NOMO-1 (cell line): Measurements from ENCODE around the gene ATN1.
A peak's percentile ranks its signal among the peaks of the same experiment; 100 is the strongest.

Experiments
- DNase-seq, 2 experiments: peaks; one replicate each; lab custom pipeline; 2025; ENCODE audit not compliant: unreplicated experiment in 2 of 2; lab: John Stamatoyannopoulos, UW

The ATN1 gene

DNA sequence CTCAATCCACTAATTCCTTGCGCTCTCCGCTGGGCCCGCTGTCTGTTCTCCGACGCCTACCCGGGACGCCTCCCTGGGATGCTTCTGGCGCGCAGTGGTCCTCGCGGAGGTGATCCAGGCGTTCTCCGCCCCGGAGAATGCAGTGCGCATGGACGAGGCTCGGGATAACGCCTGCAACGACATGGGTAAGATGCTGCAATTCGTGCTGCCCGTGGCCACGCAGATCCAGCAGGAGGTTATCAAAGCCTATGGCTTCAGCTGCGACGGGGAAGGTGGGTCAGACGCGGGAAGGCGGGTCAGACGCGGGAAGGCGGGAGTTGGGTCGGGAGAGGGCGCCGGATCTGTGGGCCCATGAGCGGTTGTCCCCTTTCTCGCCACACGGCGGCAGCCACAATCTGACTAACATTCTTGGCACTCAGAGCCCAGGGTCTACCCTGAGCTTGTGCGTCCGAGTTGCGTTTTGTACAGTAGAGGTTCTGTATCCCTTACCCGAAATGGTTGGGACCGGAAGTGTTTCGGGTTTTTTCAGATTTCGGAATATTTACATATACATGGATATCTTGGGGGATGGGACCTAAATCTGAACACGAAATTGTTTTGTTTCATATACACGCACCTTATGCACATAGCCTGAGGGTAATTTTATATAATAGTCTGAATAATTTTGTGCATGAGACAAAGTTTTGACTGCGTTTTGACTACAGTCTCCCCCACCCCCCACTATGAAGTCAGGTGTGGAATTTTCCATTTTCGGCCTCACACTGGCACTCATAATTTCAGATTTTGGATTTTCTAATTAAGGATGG is 16.8 kb downstream of the ATN1 start:
- peak; percentile 81 to 82 for DNase-seq

DNA sequence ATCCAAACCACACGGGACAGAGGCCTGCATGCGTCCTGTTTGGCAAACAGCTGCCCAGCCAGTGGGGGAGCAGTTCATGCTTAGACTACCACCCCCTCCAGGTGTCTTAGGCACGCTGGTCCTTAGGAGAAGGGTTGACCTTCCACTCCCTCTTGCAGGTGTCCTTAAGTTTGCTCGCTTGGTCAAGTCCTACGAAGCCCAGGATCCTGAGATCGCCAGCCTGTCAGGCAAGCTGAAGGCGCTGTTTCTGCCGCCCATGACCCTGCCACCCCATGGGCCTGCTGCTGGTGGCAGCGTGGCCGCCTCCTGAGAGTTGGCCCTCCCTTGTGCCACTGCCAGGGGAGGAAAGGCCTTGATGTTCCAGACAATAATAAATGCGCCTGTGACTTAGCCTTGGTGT is 17.9 kb downstream of the ATN1 start:
- DNase-seq = no peak

DNA sequence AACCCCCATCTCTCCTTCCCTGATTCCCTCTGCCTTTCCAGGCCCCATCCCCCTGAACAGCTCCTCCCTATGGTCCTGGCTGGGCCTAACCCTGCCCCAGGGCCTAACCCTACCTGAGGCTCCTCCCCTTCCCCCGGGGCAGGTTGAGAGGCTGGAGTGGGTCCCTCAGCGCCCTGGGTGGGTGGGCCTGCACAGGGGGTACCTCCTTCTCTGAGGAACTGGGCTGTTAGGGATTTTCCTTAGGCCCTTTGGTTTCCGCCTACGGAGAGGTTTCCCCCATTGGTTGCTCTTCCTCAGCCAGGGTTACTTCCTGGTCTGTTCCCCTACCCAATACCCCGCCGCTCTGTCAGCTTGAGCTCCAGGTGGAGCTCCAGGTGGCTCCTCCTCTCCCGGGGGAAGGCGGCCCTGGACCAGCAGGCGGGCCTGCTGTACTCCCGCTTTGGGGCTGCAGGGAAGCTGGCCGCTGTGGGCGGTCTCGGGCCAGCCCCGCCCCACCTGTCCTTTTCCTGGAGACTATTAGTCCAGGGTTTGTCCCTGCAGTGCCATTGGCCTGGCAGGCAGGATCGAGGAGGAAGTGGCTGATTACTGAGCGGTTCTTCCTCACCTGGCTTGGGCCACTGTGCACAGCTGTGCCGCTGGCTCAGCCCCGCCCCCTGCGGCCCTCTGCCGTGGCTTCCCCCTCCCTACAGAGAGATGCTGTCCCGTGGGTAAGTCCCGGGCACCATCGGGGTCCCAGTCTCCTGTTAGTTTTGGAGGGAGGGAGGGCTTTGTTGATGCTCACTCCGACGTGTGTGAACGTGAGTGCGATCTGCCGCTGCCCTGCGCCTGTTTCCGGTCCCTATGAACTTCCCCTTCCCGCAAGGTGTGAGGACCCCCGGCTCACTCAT is 18.5 kb downstream of the ATN1 start:
- peak; percentile 48 to 60 for DNase-seq

GRCh38 chr12:6946920-6947374 is 19.2 kb downstream of the ATN1 start:
- DNase-seq = no peak

DNA sequence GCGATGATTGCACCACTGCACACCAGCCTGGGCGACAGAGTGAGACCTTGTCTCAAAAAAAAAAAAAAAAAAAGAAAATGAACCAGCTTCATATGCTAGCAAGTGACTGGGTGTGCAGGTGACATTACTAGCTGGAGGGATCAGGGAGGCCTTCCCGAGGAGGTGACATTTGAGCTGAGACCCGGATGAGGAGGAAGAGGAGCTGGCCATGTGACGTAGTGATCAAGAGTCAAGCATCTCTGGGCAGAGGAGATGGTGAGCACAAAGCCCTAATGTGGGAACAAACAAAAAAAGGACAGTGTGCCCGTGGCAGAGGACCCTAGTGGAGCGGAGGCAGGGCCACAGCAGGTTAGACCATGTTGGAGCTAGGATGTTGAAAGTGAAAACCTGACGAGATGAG is 19.9 kb downstream of the ATN1 start:
- no peak for DNase-seq

DNA sequence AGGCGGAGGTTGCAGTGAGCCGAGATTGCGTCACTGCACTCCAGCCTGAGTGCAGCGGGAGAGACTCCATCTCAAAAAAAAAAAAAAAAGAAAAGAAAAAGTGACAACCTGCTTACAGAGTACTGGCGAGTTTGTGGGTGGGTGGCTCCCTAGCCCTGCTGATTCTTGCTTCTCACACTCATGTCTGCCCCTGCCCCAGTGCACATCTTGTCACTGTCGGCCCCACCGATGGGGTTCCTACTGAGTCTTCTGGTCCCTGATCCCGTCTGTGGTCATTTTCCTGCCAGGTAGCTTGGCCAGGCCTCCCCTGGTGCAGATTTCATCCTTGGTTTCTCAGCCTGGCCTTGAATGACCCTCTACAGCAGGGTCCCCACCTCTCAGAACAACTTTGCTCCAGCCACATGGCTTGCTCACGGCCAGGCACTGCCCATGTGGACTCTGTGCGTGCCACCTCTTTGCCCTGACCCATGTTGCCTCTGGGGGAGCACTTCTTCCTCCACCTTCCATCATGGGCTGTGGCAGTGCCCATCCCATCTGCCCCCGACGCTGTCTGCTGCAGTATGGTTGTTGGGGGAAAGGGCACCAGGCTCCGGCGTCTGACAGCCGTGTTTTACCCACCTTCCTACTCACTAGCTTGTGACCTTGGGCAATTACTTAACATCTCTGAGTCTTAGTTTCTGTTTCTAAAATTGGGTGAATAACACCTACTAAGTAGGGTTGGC is 21.3 kb downstream of the ATN1 start:
- peak; percentile 22 to 46 for DNase-seq

- DNase-seq = peak in 1 of 2 experiments; percentile 26
Observed at GRCh38 chr12:6950401-6950801, 22.6 kb downstream of the ATN1 start.

DNA sequence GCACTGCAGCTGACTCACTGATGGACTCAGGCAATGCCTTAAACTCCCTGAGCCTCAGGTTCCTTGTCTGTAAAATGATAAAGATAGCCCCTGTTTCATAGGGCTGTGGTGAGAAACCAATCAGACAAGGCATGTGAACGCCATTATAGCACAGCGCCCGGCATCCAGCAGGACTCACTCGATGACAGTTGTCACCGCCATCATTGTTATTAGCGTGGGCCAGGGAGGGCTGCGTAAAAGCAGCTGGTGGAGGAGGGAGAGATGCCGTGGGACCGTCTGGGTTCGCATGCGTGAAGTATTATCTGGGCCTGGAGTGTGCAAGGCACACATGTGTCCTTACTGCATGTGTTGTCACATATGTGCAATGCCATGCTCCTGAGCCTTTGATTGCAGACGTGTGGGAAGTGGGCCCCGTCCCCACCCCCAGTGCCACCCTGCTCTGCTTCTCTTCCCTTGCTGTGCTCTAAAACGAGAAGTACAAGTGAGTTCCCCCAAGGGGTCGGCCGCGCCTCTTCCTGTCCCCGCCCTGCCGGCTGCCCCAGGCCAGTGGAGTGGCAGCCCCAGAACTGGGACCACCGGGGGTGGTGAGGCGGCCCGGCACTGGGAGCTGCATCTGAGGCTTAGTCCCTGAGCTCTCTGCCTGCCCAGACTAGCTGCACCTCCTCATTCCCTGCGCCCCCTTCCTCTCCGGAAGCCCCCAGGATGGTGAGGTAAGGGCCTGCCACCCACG is 23.2 kb downstream of the ATN1 start, which contains the start of gene PTPN6:
Gene PTPN6, plus strand, starts transcription at position 546 of the 730 bp plus-strand sequence. Its CDS starts 157 bp downstream, at position 703.
- DNase-seq = peak; percentile 85 to 93

GRCh38 chr12:6951551-6952120 is 23.9 kb downstream of the ATN1 start:
- DNase-seq = no peak

GRCh38 chr12:6952121-6952862 is 24.5 kb downstream of the ATN1 start:
- no peak for DNase-seq

GRCh38 chr12:6952863-6953441 is 25.2 kb downstream of the ATN1 start:
- no peak for DNase-seq

DNA sequence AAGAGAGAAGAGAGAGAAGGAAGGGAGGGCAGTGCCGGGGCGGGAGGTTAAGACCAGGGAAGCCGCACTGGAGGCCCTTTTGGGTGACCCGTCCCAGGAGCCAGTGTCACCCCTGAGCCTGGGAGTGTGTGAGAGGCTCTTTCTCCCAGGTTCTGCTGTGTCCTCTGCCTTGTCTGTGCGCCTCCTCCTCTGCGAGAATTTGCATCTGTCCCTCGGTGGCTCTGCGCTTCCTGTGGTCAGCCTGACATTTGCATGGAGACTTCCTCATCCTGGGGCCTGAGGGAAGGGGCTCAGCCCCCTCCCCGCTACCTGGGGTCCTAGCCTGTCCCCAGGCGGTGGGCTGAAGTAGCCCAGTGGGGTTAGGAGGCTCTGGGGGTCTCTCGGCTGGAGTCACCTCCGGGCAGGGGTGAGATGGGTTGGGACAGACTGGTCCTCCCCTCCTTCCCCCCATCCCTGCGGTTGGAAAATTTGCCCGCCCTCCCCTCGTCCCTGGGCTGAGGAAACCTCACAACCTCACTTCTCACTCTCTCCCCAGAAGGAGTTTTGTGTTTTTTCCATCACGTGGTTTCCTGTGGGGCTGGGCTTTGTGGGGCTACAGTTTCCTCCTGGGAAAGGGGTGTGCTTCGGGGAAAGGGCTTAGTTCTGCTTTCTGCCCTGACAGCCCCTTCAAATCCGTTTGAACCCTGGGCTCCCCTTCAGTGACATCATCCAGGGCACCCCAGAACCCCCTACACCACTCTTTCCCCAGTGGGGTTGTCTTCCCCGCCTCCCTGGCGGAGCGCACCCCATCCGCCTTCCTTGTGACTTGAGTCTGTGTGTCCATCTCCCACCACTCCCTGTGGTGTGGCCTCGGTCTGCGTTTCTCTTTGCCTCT is 25.9 kb downstream of the ATN1 start:
- peak; percentile 95 to 96 for DNase-seq

DNA sequence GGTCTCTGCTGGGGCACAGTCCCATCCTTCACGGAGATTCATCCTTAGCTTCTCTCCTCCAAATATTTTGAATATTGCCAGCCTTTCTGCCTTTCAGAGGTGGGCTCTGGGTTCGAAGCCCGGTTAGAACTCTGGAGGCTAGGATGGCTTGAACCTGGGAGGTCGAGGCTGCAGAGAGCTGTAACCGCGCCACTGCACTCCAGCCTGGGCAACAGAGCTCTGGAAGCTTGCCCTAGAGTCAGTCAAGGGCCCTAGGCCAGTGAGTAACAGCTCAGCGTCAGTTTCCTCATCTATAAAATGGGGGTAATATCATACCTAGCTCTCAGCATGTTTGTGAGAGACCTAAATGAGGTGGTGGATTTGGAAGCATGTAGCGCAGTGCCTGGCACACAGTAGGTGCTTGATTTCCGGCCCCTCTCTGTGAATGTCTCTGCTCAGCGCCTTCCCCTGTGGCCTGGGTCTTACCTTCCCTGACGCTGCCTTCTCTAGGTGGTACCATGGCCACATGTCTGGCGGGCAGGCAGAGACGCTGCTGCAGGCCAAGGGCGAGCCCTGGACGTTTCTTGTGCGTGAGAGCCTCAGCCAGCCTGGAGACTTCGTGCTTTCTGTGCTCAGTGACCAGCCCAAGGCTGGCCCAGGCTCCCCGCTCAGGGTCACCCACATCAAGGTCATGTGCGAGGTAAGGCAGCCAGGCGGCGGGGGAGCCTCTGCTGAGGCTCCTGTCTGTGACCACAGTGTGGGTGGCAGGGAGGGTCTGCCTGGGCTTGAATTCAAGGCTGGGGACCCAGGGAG is 26.8 kb downstream of the ATN1 start:
- DNase-seq = no peak

DNA sequence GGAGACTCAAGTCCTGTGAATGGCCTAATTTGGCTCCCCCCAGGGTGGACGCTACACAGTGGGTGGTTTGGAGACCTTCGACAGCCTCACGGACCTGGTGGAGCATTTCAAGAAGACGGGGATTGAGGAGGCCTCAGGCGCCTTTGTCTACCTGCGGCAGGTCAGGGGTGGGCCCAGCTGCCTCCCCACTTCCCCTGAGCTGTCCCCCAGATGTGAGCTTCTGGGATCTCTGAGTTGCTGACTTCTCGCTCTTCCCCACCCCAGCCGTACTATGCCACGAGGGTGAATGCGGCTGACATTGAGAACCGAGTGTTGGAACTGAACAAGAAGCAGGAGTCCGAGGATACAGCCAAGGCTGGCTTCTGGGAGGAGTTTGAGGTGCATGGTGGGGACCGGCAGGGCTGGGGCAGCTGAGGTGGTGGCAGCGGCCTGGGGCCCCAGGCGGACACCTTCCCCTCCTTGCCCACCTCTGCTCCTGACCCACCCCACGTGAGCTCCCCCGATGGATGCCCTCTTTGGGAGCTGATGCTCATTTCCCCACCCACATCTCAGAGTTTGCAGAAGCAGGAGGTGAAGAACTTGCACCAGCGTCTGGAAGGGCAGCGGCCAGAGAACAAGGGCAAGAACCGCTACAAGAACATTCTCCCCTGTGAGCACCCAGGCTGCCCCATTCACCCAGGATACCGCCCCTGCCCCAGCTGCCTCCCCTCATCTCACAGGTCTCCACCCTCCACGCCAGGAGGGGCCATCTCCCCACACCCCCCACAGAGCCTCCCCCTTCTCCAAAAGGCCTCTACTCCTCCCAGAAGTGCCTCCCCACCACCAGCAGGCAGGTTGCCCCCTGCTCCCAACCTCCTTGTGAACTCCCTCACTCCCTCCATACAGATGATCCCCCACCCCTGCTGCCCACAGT is 27.6 kb downstream of the ATN1 start:
- no peak for DNase-seq

DNA sequence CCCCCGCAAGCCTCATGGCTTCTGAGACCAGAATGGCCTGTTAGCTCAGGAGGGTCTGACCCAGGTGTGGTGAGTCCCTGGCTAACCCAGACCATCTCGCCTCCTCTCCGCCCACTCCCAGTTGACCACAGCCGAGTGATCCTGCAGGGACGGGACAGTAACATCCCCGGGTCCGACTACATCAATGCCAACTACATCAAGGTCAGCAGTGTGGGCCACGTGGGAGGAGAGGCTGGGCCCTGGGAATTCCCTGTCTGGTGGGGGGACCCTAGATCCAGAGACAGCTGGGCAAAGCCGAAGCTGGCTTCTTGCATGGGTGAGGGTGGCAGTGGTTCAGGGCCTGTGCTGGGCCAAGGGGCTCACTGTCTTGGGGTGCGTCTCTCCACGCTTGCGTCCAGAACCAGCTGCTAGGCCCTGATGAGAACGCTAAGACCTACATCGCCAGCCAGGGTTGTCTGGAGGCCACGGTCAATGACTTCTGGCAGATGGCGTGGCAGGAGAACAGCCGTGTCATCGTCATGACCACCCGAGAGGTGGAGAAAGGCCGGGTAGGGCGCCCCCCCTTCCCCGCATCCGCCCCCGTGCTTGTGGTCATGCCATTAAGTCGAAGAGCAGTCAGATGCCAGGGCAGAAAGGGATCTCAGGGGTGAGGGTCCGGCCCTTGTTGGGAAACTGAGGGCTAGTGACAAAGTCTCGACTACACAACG is 28.4 kb downstream of the ATN1 start:
- DNase-seq = no peak
